Ovary (tissue), 9 donors: Measurements from ENCODE around the gene FICD. TPM values are rescaled to one million over a fixed set of nuclear protein-coding genes. Genes with fewer than 3 reads are reported as not detected.
A peak's percentile ranks its signal among the peaks of the same experiment; 100 is the strongest.

Experiments used
- DNase-seq, 5 donors: peaks; one replicate each; pipeline ENCODE4 v3.0.0-alpha.2; 2019 to 2020
- H3K27ac ChIP-seq, 2 donors: fragments of 200-600 bp; one replicate each; pipeline versions ENCODE4 v1.5.1 to v1.8.0; 2019 to 2022
- H3K27me3 ChIP-seq: fragments of 200-600 bp; one replicate; pipeline ENCODE4 v1.8.0; 2022
- H3K36me3 ChIP-seq: fragments of 200-600 bp; sonication (generic); one replicate; pipeline ENCODE4 v1.5.1; 2019
- H3K4me1 ChIP-seq: one replicate; pipeline ENCODE4 v1.8.1; 2013; ENCODE audit warnings: mild to moderate bottlenecking, moderate library complexity; ENCODE audit not compliant: insufficient read depth
- H3K4me3 ChIP-seq: fragments of 200-600 bp; sonication (generic); one replicate; pipeline ENCODE4 v1.5.1; 2017
- H3K9me3 ChIP-seq, 2 donors: fragments of 200-600 bp in 1 of 2; sonication (generic) in 1 of 2; one replicate each; pipeline versions ENCODE4 v1.5.1 to v1.8.1; 2013 to 2019; ENCODE audit warnings: mild to moderate bottlenecking in 1 of 2, moderate library complexity in 1 of 2
- EP300 ChIP-seq: sonication (generic); formaldehyde crosslinking; IDR thresholded peaks from one replicate; pipeline ENCODE4 v1.6.1; 2017; ENCODE audit warnings: antibody characterized with exemption
- POLR2A ChIP-seq: fragments of 450-650 bp; IDR thresholded peaks from one replicate; pipeline ENCODE4 v1.6.1; 2017; ENCODE audit warnings: antibody characterized with exemption, mild to moderate bottlenecking, moderate library complexity
- WGBS, 3 donors: extraction: QIAGEN DNeasy Blood & Tissue Kit in 1 of 3; methylation state at CpG; one replicate each; pipeline versions ENCODE4 v1.1.5 to v1.1.7; 2013 to 2017; 5-methylcytosine and 5-hydroxymethylcytosine counted together
- intact Hi-C, 4 donors: fragments of 100-400 bp; cut with DNase I; formaldehyde crosslinking; loops; one replicate each; pipeline versions ENCODE4 v1.11.0 to v1.15.1; 2022 to 2023
- polyA plus RNA-seq, 2 donors: library from polyadenylated mRNA; stranded (reverse); fragments of 200-250 nt in 1 of 2; fragments of 350-450 nt in 1 of 2; fragmentation: Illumina TruSeq in 1 of 2; extraction: RNeasy Lipid Tissue Mini Kit (QIAGEN cat#74804) in 1 of 2; gene quantifications; one replicate each; pipeline ENCODE4 v1.2.3, GENCODE V29; 2013 to 2014
- total RNA-seq, 7 donors: library from RNA; depleted of rRNA in 2 of 7; stranded (reverse); fragments of >200 nt in 2 of 7; fragmentation: NEBNext Ultra II Directional in 3 of 7; extraction: Animal tissue kit (Norgen Biotek cat#: 25700) in 3 of 7; gene quantifications; one replicate each; pipeline versions ENCODE4 v1.1.0 to v1.2.4, GENCODE V29; 2016 to 2023
- TF ChIP-seq, protein P1 (sequence below), 3 donors: fragments of 450-650 bp in 2 of 3; fragments of 200-600 bp in 1 of 3; IDR thresholded peaks; one replicate each; pipeline versions ENCODE4 v1.5.1 to v1.8.0; 2016 to 2022; ENCODE audit warnings: antibody characterized with exemption in 3 of 3, mild to moderate bottlenecking in 1 of 3
- donor health status: DM: no; HTN: no; CAD: no; lungs with moderate emphysema.
- donor health status: DM: no; HTN: no; CAD: no.
- donor health status: Bipolar disorder and iron deficiency.
- donor health status: DM: yes; HTN: yes; CAD: no.
- donor health status: DM: no; HTN: no; CAD: no.
- donor health status: DM: yes; HTN: yes; CAD: no.

FICD gene
- total and polyA plus RNA-seq, 9 donors: 2.0 to 12.7 (median 6.0) TPM

DNA sequence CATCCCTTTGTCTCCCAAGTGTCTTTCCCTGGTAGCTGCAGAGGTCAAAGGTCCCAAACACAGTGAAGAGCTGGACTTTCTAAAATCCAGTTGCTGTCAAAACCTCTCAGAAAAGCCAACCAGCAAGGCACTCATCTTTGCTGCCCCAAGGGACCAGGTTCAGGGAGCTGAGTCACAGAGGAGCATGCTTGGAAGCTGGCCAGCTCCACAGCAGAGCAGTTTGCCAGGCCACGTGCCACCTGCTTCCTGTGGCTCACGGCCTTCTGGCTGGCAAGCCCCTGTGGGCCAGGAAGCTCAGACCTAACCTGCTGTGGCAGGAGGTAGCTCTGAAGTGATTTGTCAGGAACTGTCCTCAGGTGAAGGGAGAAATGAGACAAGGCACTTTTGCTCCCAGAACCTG, 50.9 kb downstream of the FICD start:
- Histone ChIP-seq H3K9me3 (no peaks in the 10 kb centered on the region), H3K4me1 (no peaks in the 10 kb centered on the region), H3K4me3 (no peak overlapping the region), H3K36me3 (no peaks in the 10 kb centered on the region), H3K27ac (no peak overlapping the region), H3K27me3 (no peaks in the 10 kb centered on the region)
- peak; percentile 35 to 55 (median 42) for DNase-seq
- TF ChIP-seq EP300 (no peak), POLR2A (no peak)
- TF ChIP-seq, protein P1, sequence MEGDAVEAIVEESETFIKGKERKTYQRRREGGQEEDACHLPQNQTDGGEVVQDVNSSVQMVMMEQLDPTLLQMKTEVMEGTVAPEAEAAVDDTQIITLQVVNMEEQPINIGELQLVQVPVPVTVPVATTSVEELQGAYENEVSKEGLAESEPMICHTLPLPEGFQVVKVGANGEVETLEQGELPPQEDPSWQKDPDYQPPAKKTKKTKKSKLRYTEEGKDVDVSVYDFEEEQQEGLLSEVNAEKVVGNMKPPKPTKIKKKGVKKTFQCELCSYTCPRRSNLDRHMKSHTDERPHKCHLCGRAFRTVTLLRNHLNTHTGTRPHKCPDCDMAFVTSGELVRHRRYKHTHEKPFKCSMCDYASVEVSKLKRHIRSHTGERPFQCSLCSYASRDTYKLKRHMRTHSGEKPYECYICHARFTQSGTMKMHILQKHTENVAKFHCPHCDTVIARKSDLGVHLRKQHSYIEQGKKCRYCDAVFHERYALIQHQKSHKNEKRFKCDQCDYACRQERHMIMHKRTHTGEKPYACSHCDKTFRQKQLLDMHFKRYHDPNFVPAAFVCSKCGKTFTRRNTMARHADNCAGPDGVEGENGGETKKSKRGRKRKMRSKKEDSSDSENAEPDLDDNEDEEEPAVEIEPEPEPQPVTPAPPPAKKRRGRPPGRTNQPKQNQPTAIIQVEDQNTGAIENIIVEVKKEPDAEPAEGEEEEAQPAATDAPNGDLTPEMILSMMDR (IDR thresholded peaks at IDR 0.05): no peak
- 17 to 51% (median 37%) methylated on average over 2 of the region's 2 CpGs for WGBS, 3 donors
- intact Hi-C loops: loop anchor here (2.0 to 10.0 kb wide), 7 partner anchors 51 to 529 kb away; partner anchors contain the start of genes ALKBH2 (in 1 of the 4) and UNG (in 1 of the 4)

DNA sequence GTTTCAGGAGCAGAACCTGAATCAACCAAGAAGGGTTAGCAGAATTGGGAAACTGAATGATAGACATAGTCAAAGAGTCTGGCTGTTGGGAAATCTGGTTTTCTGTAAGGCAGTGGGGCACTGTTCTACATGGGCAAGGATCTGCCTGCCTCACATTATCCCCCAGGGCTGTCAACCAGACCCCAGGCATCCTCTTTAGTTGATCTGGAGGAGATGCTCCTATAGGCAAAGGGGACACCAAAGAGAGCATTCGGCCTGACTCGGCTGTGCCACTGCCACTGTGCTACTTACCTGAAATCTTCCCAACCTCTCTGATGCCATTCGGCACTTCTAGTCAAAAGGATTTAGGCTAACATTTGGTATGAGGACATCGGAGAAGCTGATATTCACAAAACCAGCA, 51.4 kb downstream of the FICD start:
- WGBS, 3 donors: 82 to 90% (median 88%) methylated on average over 4 of the region's 4 CpGs
- Histone ChIP-seq H3K4me3 (no peak overlapping the region), H3K4me1 (no peaks in the 10 kb centered on the region), H3K27me3 (no peaks in the 10 kb centered on the region), H3K9me3 (no peaks in the 10 kb centered on the region), H3K27ac (no peak overlapping the region), H3K36me3 (no peaks in the 10 kb centered on the region)
- TF ChIP-seq, protein P1 (IDR thresholded peaks at IDR 0.05): no peak
- TF ChIP-seq POLR2A (no peak), EP300 (no peak)
- DNase-seq: no peak
- intact Hi-C loops: loop anchor here in 3 of 4 donors (5.0 to 10.0 kb wide), 5 partner anchors 51 to 528 kb away; partner anchors contain the start of genes ALKBH2 (in 1 of the 3) and UNG (in 1 of the 3)

DNA sequence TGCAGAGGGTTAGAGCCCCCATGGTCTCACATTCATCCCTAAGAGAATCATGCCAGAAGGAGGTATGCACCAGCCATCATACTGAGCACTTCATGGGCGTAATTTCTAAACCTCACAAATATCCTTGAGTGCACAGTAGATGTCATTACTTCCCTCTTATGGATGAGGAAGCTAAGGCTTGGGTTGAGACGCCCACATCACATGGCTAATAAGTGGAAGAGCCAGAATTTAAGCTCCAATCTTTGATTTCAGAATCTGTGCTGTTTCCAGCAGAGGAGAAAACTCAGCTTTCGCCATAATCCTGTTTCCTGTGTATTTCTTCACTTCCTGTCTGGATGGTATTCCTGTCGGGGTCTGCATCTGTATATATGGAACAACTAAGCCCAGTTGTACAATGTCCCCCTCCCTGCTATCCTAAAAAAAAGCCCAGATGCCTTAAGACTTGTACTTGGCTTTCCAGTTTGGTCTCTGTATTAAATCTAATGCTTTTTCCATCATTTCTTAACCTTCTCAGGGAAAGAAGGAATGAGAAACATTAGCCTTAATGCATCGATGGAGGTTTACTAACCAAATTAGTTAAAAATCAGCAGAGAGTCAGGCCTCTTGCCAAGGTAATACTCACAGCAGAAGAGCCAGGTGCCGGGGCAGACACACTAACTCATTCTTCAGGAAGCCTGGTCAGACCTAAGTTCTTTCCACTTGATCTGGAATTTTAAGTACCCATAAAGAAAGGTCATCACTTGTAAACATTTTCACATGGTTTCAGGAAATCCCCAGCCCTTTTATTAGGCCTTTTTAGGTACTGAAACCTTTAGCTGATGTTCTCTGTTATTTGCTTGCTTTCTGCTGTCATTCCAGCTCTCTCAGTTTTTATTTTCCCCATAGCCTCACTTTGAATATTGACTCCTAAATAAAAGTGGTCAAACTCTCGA, 52.6 kb downstream of the FICD start:
- no peaks in the 10 kb centered on the region for H3K36me3 ChIP-seq
- H3K4me3 ChIP-seq: no peak overlapping the region
- TF ChIP-seq EP300 (no peak), POLR2A (no peak)
- TF ChIP-seq, protein P1 (IDR thresholded peaks at IDR 0.05): no peak
- intact Hi-C loops: loop anchor here in 3 of 4 donors (5.0 to 10.0 kb wide), 5 partner anchors 50 to 527 kb away; partner anchors contain the start of genes ALKBH2 (in 1 of the 3) and UNG (in 1 of the 3)
- no peak overlapping the region for H3K27ac ChIP-seq
- no peaks in the 10 kb centered on the region for H3K27me3 ChIP-seq
- no peaks in the 10 kb centered on the region for H3K4me1 ChIP-seq
- no peak for DNase-seq
- H3K9me3 ChIP-seq: no peaks in the 10 kb centered on the region
- WGBS, 3 donors: 61 to 67% (median 61%) methylated on average over 7 of the region's 7 CpGs

DNA sequence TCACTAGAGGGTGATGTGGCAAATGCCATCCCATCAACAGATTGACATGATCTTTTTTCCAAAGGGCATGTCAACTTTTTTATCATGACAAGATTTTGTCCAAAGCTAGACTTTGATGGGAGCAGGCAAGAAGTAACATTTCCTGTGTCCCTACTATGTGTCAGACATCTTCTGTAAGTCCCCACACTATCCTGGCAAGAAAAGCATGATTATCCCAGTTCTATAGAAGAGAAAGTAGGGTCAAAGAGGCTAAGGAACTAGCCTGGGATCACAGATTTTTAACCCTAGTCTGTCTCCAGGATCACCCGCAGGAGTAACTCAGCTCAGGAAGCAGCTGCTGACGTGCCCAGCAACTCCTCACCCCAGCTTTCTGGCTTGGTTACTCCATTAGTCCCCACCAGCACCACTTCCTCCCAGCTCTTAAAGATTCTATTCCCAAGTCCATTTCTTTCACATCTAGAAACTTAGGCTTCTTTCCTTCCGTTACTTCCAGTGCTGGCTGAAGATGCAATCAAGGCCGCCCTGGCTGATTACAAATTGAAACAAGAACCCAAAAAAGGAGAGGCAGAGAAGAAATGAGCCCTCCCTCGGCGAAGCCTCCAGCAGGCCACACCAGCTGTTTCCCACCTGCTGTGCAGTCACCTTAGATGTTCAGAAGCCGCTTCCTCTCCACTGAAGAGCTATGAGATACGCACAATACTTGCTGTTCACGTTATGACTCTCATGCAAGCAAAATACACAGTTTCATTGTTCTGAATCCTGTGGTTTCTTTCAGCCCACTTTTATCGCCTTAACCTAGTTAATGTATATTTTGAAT, 53.5 kb downstream of the FICD start:
- H3K9me3 ChIP-seq: no peaks in the 10 kb centered on the region
- 36 to 65% (median 48%) methylated on average over 10 of the region's 10 CpGs for WGBS, 3 donors
- H3K4me3 ChIP-seq: no peak overlapping the region
- DNase-seq: no peak
- intact Hi-C loops: loop anchor here in 3 of 4 donors (5.0 to 10.0 kb wide), 5 partner anchors 49 to 526 kb away; partner anchors contain the start of genes ALKBH2 (in 1 of the 3) and UNG (in 1 of the 3)
- no peaks in the 10 kb centered on the region for H3K27me3 ChIP-seq
- TF ChIP-seq POLR2A: no peak
- no peak for TF ChIP-seq EP300
- H3K4me1 ChIP-seq: no peaks in the 10 kb centered on the region
- no peaks in the 10 kb centered on the region for H3K36me3 ChIP-seq
- no peak overlapping the region for H3K27ac ChIP-seq

Other genes starting within 250 kb of the FICD start
- 1 to 10 TPM; 1.4 to 8.4 (median 2.3) TPM for gene CMKLR1, start 176.0 kb upstream of the FICD start, total RNA-seq
- 10 to 100 TPM in 1 of 2 donors, 1 to 10 TPM in 1; 3.1 to 28.3 TPM for gene CMKLR1, start 176.0 kb upstream of the FICD start, polyA plus RNA-seq
- gene SART3, start 45.9 kb downstream of the FICD start, total RNA-seq: 10 to 100 TPM; 44.5 to 55.3 (median 48.3) TPM
- 10 to 100 TPM; 27.9 to 36.2 TPM for gene SART3, start 45.9 kb downstream of the FICD start, polyA plus RNA-seq
- 100 to 1,000 TPM; 110 to 238 (median 156) TPM for gene ISCU, start 47.3 kb downstream of the FICD start, total RNA-seq
- gene ISCU, start 47.3 kb downstream of the FICD start, polyA plus RNA-seq: 100 to 1,000 TPM; 207 to 298 TPM
- 1 to 10 TPM in 5 of 7 donors, under 1 TPM in 2; 0.25 to 3.9 (median 1.7) TPM for gene TMEM119, start 82.8 kb downstream of the FICD start, total RNA-seq
- gene TMEM119, start 82.8 kb downstream of the FICD start, polyA plus RNA-seq: 10 to 100 TPM in 1 of 2 donors, 1 to 10 TPM in 1; 2.0 to 12.3 TPM
- gene SELPLG, start 118.6 kb downstream of the FICD start, total RNA-seq: 1 to 10 TPM; 1.1 to 8.4 (median 2.9) TPM
- gene SELPLG, start 118.6 kb downstream of the FICD start, polyA plus RNA-seq: 1 to 10 TPM; 1.8 to 5.1 TPM
- 100 to 1,000 TPM in 5 of 7 donors, 10 to 100 TPM in 2; 58.7 to 143 (median 113) TPM for gene CORO1C, start 216.2 kb downstream of the FICD start, total RNA-seq
- 100 to 1,000 TPM in 1 of 2 donors, 10 to 100 TPM in 1; 35.1 to 122 TPM for gene CORO1C, start 216.2 kb downstream of the FICD start, polyA plus RNA-seq